ENCODE measurements around the gene ATG7.

GRCh38 chr3:11532931-11533391 is 260.8 kb downstream of the ATG7 start:
- TF ChIP-seq CTCF (IDR thresholded peaks at IDR 0.05) (no peak), POLR2A (IDR thresholded peaks at IDR 0.05) (no peak)

All from uterus (tissue), 2 donors.